Keratinocyte (primary cell): ENCODE data around the gene KNL1. TPM values are rescaled to one million over a fixed set of nuclear protein-coding genes. Genes with fewer than 3 reads are reported as not detected.

Source experiments
- DNase-seq: peaks from one replicate; pipeline ENCODE4 v3.0.0-alpha.2; 2011; ENCODE audit warnings: low read depth, missing footprints, low spot score
- FAIRE-seq: peaks from 2 replicates; lab custom pipeline; 2011; peaks lifted over from hg19 to GRCh38; lab: Jason Lieb, UNC
- H2AFZ ChIP-seq: 2 replicates; pipeline ENCODE4 v1.6.0; 2012; ENCODE audit warnings: low read length, control low read depth, inconsistent platforms; ENCODE audit not compliant: control insufficient read depth
- H3K27ac ChIP-seq: 2 replicates; pipeline ENCODE4 v1.5.1; 2011; ENCODE audit warnings: low read length; ENCODE audit not compliant: control insufficient read depth, insufficient read depth
- H3K27me3 ChIP-seq: 3 replicates; pipeline ENCODE4 v1.6.0; 2011; ENCODE audit warnings: low read length; ENCODE audit not compliant: control insufficient read depth, insufficient read depth; ENCODE audit errors: extremely low read depth
- H3K36me3 ChIP-seq, 2 experiments: 2 replicates in 1 of 2; 3 replicates in 1 of 2; pipeline ENCODE4 v1.5.1; 2011; ENCODE audit warnings: low read length in 2 of 2, mild to moderate bottlenecking in 1 of 2; ENCODE audit not compliant: control insufficient read depth in 2 of 2, insufficient read depth in 2 of 2; ENCODE audit errors: extremely low read depth in 1 of 2
- H3K4me1 ChIP-seq: 3 replicates; pipeline ENCODE4 v1.5.1; 2011; ENCODE audit warnings: low read length; ENCODE audit not compliant: control insufficient read depth, insufficient read depth; ENCODE audit errors: extremely low read depth
- H3K4me2 ChIP-seq: 3 replicates; pipeline ENCODE4 v1.6.0; 2011; ENCODE audit warnings: low read depth, low read length; ENCODE audit not compliant: control insufficient read depth, insufficient read depth; ENCODE audit errors: extremely low read depth
- H3K4me3 ChIP-seq, 3 experiments: fragments of 200-600 bp in 1 of 3; sonication (generic) in 1 of 3; 2 replicates in 2 of 3; 3 replicates in 1 of 3; pipeline ENCODE4 v1.5.1; 2011 to 2016; ENCODE audit warnings: low read length in 3 of 3, mild to moderate bottlenecking in 3 of 3, control low read depth in 2 of 3, inconsistent platforms in 1 of 3, low read depth in 1 of 3, mixed read lengths in 1 of 3, mixed run types in 1 of 3, moderate library complexity in 1 of 3; ENCODE audit not compliant: control insufficient read depth in 2 of 3, insufficient read depth in 2 of 3; ENCODE audit errors: extremely low read depth in 1 of 3
- H3K79me2 ChIP-seq: 2 replicates; pipeline ENCODE4 v1.6.0; 2012; ENCODE audit warnings: low read length; ENCODE audit not compliant: control insufficient read depth, insufficient read depth
- H3K9ac ChIP-seq: 3 replicates; pipeline ENCODE4 v1.6.0; 2011; ENCODE audit warnings: low read length; ENCODE audit not compliant: control insufficient read depth, insufficient read depth; ENCODE audit errors: extremely low read depth
- H3K9me1 ChIP-seq: 3 replicates; pipeline ENCODE4 v1.6.0; 2011; ENCODE audit warnings: low read length; ENCODE audit not compliant: control insufficient read depth, insufficient read depth; ENCODE audit errors: extremely low read depth
- H3K9me3 ChIP-seq: 2 replicates; pipeline ENCODE4 v1.5.1; 2012; ENCODE audit warnings: low read depth, low read length; ENCODE audit not compliant: control insufficient read depth
- H4K20me1 ChIP-seq: 3 replicates; pipeline ENCODE4 v1.6.0; 2011; ENCODE audit warnings: low read length; ENCODE audit not compliant: control insufficient read depth, insufficient read depth; ENCODE audit errors: extremely low read depth
- CTCF ChIP-seq, 3 experiments: IDR thresholded peaks in 1 of 3; conservative IDR thresholded peaks in 1 of 3; optimal IDR thresholded peaks in 1 of 3; 2 replicates in 2 of 3; 3 replicates in 1 of 3; pipeline versions ENCODE3 to v1.5.1; 2011; ENCODE audit warnings: low read length in 3 of 3, mild to moderate bottlenecking in 3 of 3, moderate library complexity in 2 of 3, control low read depth in 1 of 3, inconsistent platforms in 1 of 3; ENCODE audit not compliant: insufficient read depth in 2 of 3; ENCODE audit errors: extremely low read depth in 1 of 3
- EZH2 ChIP-seq: IDR thresholded peaks from one replicate; pipeline ENCODE4 v1.6.1; 2012; ENCODE audit warnings: inconsistent platforms, mild to moderate bottlenecking, low read length, moderate library complexity
- dilution Hi-C: fragments of 300-500 bp; cut with MboI; formaldehyde crosslinking; loops from one replicate; pipeline ENCODE4 v1.7.0; 2020; ENCODE audit warnings: low sequenced_read_pairs; ENCODE audit not compliant: extremely low pct_ligation_motif_present
- polyA plus RNA-seq, 5 experiments: library from polyadenylated mRNA; depleted of rRNA in 3 of 5; stranded (reverse) in 3 of 5; stranded (forward) in 1 of 5; unstranded in 1 of 5; fragments of >200 nt; gene quantifications; 1 replicate in 1 of 5; 2 replicates in 3 of 5; 3 replicates in 1 of 5; pipeline versions ENCODE4 v1.2.1 to v1.2.3, GENCODE V29; 2011 to 2012; ENCODE audit warnings: missing spikeins in 2 of 5, low read depth in 1 of 5, low replicate concordance in 1 of 5

Gene KNL1
- polyA plus RNA-seq, 1 donor (not counting 4 experiments of a cell fraction or from before 2014, with no cell fraction given) = 6.9 TPM

DNA sequence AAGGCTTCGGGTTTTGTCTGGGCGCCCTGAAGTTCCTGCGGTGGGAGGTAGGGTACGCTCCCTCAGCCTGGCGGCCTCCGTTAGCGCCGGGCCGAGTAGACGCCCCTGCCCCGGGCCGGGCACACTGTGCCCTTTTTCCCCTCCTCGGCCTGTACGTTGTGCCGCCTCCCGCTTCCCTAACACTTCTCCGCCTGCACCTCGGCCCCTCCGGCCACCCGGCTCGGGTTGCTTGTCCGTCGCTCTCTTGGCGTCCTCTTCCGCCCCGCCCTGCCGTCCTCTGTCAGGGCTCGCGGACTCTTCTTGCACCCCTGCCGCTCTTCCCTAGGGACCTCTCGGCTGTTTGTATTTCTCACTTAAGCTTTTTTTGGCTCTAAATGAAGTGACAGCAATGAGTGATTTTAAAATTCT lies 384 bp downstream of the KNL1 start:
- Histone ChIP-seq H3K27ac (peak overlapping the region; percentile 100), H3K79me2 (peaks cover 47% of the 10 kb centered on the region), H3K27me3 (no peaks in the 10 kb centered on the region), H3K4me2 (peak overlapping the region; percentile 90), H2AFZ (peak overlapping the region; percentile 99), H3K9me3 (no peaks in the 10 kb centered on the region), H3K36me3 (no peaks in the 10 kb centered on the region), H3K9ac (peak overlapping the region; percentile 99), H3K9me1 (no peaks in the 10 kb centered on the region), H4K20me1 (no peaks in the 10 kb centered on the region), H3K4me3 (peak overlapping the region; percentile 86 to 98 (median 93)), H3K4me1 (peaks cover 6% of the 10 kb centered on the region)
- FAIRE-seq (no peak), DNase-seq (no peak)
- dilution Hi-C loops = no loop called here
- peak in 2 of 3 experiments; percentile 19 to 35 for TF ChIP-seq CTCF (optimal IDR thresholded peaks at IDR 0.05 in 1 of 3, IDR thresholded peaks at IDR 0.05 in 1 of 3, conservative IDR thresholded peaks at IDR 0.05 in 1 of 3; ENCODE audit: extremely low read depth in 1 of 3, insufficient read depth in 2 of 3, low read length in 3 of 3)
- no peak for TF ChIP-seq EZH2

- no peak for DNase-seq
- peaks cover 54% of the 10 kb centered on the region for H3K79me2 ChIP-seq
- H3K4me3 ChIP-seq = peak overlapping the region; percentile 86 to 98 (median 93)
- H3K36me3 ChIP-seq = no peaks in the 10 kb centered on the region
- peak overlapping the region; percentile 99 for H2AFZ ChIP-seq
- peak overlapping the region; percentile 99 for H3K9ac ChIP-seq
- H3K9me3 ChIP-seq = no peaks in the 10 kb centered on the region
- H3K27ac ChIP-seq = peak overlapping the region; percentile 100
- H3K4me1 ChIP-seq = peaks cover 6% of the 10 kb centered on the region
- FAIRE-seq = no peak
- TF ChIP-seq EZH2 (no peak), CTCF (optimal IDR thresholded peaks at IDR 0.05 in 1 of 3, IDR thresholded peaks at IDR 0.05 in 1 of 3, conservative IDR thresholded peaks at IDR 0.05 in 1 of 3; ENCODE audit: extremely low read depth in 1 of 3, insufficient read depth in 2 of 3, low read length in 3 of 3) (no peak)
- peak overlapping the region; percentile 90 for H3K4me2 ChIP-seq
- H4K20me1 ChIP-seq = no peaks in the 10 kb centered on the region
- H3K27me3 ChIP-seq = no peaks in the 10 kb centered on the region
- dilution Hi-C loops = no loop called here
- no peaks in the 10 kb centered on the region for H3K9me1 ChIP-seq
These were observed 1.2 kb downstream of the KNL1 start for GRCh38 chr15:40595219-40595618.
